AG10803 (cell line): Measurements from ENCODE around the gene CAMK1D.
"Not testable (repeated sequence)": the region's sequence is repeated elsewhere in the genome, so short reads cannot be mapped to it uniquely, and the experiment has no call there.

Source experiments
- DNase-seq: peaks from one replicate; pipeline ENCODE4 v3.0.0; 2010; ENCODE audit warnings: low read depth
- H3K4me3 ChIP-seq: 2 replicates; pipeline ENCODE4 v1.5.1; 2011; ENCODE audit warnings: mild to moderate bottlenecking, low read length, control low read depth
- TF ChIP-seq, protein P1 (sequence below): conservative IDR thresholded peaks from 2 replicates; pipeline ENCODE4 v1.5.1; 2011; ENCODE audit warnings: mild to moderate bottlenecking, low read length, control low read depth, inconsistent platforms

CAMK1D gene

DNA sequence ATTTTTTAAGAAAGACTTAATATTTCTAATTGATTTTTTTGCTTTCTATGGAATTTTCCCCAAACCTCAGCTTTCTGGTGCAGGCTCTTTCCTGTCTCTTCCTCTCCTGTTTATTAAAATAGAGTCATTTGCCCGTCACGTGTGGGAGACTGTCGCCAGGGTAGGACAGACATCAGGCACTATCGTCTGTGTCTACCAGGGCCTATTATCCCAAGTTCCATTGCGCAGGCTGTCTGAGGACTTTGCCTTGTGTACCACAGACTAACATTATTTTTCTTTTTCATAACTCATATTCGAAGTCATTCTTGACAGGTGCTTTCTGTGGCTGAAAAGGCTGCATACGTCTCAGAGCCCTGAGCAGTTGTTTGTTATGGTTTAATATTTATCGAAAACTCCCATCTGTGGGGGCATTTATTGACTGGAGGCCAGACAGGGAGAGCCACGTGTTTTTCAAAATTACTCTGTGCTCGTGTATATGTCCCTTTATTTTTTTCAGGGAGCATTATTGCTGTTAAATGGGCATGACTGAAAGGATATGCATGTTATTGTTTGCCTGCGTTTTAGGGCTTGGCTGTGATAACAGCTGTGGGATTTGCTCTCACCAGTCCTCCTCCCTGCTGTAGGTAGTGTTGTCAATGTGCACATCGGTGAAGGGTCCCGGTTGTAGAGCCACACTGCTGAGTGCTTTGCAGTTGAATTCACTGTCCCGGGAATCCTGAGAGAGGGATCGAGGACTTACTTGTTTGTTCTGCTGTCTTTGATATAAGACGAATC lies 89.8 kb downstream of the CAMK1D start:
- TF ChIP-seq, protein P1, sequence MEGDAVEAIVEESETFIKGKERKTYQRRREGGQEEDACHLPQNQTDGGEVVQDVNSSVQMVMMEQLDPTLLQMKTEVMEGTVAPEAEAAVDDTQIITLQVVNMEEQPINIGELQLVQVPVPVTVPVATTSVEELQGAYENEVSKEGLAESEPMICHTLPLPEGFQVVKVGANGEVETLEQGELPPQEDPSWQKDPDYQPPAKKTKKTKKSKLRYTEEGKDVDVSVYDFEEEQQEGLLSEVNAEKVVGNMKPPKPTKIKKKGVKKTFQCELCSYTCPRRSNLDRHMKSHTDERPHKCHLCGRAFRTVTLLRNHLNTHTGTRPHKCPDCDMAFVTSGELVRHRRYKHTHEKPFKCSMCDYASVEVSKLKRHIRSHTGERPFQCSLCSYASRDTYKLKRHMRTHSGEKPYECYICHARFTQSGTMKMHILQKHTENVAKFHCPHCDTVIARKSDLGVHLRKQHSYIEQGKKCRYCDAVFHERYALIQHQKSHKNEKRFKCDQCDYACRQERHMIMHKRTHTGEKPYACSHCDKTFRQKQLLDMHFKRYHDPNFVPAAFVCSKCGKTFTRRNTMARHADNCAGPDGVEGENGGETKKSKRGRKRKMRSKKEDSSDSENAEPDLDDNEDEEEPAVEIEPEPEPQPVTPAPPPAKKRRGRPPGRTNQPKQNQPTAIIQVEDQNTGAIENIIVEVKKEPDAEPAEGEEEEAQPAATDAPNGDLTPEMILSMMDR: no peak
- no peak for DNase-seq

DNA sequence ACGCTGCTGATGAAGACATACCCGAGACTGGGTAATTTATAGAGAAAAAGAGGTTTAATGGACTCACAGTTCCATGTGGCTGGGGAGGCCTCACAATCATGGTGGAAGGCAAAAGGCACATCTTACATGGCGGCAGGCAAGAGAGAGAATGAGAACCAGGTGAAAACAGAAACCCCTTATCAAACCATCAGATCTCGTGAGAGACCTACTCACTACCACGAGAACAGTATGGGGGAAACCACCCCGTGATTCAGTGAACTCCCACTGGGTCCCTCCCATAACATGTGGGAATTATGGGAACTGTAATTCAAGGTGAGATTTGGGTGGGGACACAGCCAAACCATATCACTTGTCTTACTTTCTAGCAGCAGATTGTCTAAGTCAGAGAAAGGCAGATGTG lies 90.4 kb downstream of the CAMK1D start:
- not testable (repeated sequence) for H3K4me3 ChIP-seq, DNase-seq

More for the DNA sequence above, 89.8 kb downstream of the CAMK1D start:
- no peak overlapping the region for H3K4me3 ChIP-seq

DNA sequence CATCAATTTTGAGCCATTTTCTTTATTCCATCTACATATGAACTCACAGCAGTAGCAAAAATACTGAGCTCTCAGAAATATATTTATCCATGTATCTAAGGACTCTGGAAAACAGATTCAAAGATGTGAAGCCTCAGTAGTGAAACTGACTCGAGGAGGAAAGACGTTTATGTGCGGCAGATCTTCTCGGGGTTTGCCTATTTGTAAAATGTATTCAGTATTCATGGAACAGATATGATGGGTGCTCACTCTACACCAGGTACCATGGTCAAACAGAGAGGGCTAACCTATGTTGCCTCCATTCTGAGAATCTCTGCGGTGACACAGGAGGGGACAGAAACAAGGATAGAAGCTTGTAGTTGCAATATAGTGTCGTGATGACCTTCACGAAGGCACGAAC lies 93.7 kb downstream of the CAMK1D start:
- TF ChIP-seq, protein P1: no peak
- DNase-seq: no peak

DNA sequence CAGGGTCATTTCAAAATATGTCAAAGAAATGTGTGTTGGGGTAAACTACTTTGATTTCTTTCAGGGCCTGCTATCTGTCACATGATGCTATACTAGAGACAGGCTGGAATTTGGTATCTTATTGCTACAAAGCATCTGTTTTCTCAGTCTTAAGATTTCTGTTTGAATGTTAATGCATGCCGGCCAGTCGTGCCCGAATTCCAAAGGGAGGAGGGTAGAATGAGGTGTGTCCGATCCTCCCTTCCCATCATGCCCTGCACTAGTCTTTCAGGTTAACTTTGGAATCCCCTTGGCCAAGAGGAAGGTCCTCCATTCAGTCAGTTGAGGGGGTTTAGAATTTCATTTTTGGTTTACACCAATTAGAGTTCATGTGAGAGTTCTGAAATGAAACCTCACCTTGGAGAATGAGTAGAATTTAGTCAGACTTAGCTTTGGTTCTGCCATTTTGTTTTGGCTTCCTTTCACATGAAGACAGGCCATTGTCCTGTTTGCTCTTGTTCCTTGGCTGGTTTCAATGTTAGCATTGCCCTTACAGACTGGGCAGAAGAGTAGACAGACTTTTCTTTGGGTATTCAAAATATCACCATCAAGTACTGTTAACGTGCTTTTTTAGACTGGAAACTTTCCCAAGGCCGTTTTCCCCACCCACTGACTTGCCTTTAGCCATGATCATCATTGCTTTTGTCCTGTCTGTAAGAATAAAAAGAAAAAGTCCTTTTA lies 95.8 kb downstream of the CAMK1D start:
- no peak overlapping the region for H3K4me3 ChIP-seq
- TF ChIP-seq, protein P1: no peak
- DNase-seq: no peak

More for the DNA sequence above, 93.7 kb downstream of the CAMK1D start:
- H3K4me3 ChIP-seq: no peak overlapping the region

DNA sequence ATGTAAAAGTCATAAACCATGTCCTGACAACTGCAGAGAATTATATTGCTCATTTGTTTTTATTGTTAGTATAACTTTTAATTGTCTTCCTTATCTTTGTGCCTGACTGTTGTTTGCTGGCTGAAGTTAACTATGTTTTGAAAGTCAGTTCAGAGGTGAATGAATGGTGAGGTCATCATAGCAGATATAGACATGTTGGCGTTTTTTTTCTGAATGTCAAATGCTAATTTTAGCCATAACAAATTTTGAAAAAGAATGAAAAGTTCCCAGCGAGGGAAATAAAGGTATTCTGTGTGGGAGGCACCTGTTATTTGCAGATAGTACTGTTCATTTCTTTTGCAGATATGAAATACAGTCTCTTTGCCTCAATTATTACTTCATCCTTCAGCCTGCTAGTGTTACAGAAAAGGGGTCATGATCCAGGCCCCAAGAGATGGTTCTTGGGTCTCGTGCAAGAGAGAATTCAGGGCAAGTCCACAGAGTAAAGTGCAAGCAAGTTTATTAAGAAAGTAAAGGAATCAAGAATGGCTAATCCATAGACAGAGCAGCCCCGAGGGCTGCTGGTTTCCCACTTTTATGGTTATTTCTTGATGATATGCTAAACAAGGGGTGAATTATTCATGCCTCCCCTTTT lies 96.5 kb downstream of the CAMK1D start:
- TF ChIP-seq, protein P1: no peak
- H3K4me3 ChIP-seq: no peak overlapping the region
- DNase-seq: no peak

DNA sequence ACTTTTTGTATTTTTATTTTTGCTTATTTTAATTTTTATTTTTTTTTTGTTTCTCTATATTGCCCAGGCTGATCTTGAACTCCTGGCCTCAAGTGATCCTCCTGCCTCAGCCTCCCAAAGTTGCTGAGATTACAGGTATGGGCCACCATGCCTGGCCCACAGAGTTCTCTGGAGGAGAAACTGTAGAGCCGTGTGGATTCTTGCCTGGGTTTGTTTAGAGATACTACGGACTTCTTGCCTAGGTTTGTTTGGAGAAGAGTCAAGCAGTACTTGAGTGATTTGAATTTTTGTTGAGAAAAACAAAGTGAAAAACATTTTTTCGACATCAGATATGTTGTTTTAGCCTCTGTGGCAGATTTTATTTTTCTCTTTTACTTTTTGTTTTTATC lies 99.0 kb downstream of the CAMK1D start:
- DNase-seq: peak; percentile 1
- TF ChIP-seq, protein P1: no peak
- H3K4me3 ChIP-seq: no peak overlapping the region

DNA sequence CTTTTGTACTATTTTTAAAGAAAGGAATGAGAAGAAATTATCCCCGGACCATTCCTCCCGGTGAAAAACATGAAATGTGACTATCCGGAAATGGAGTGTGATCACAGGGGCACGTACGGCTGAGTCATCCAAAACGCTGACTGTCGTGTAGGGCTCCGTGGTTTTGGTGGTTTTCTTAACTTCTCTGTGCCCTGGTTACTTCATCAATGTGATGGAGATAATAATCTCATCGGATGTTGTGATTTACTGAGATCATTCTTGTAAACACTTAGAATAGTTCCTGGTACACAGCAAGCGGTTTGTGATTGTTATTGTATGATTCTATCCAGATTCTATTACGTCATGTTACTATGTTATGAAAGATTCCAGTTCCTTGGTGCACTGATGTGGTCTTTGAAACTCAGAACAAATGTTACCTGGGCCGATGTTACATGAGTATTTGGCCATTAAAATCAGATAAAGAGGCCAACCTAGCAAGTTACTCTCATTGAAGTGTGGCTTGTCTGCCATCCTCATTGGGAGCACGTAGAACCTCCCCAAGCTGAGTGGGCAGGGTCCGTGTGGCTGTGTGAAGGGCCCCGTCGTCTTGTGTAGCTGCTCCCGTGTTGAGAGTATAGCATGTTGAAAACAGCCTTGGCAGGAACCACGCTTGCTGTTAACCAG lies 99.5 kb downstream of the CAMK1D start:
- DNase-seq: peak; percentile 65
- no peak overlapping the region; the same call in 1 of the 2 replicates for H3K4me3 ChIP-seq
- TF ChIP-seq, protein P1: no peak
